Body of pancreas (tissue), 4 donors: Measurements from ENCODE around the gene OR10J5.

Experiments
- CTCF ChIP-seq, 7 experiments: fragments of 450-650 bp in 4 of 7; fragments of 200-600 bp in 3 of 7; sonication (generic) in 3 of 7; IDR thresholded peaks; one replicate each; pipeline ENCODE4 v1.5.1; 2016 to 2019; ENCODE audit warnings: antibody characterized with exemption in 7 of 7
- POLR2A ChIP-seq, 3 donors: fragments of 450-650 bp; IDR thresholded peaks; one replicate each; pipeline ENCODE4 v1.6.1; 2016; ENCODE audit warnings: antibody characterized with exemption in 3 of 3, mild to moderate bottlenecking in 2 of 3

GRCh38 chr1:159493354-159493753 lies 42.5 kb downstream of the OR10J5 start:
- TF ChIP-seq CTCF (IDR thresholded peaks at IDR 0.05) (no peak), POLR2A (IDR thresholded peaks at IDR 0.05) (no peak)
